GM19468 (cell line): Measurements from ENCODE around the gene FAM72D.
"Not testable (repeated sequence)": the region's sequence is repeated elsewhere in the genome, so short reads cannot be mapped to it uniquely, and the experiment has no call there.

ENCODE experiments used
- ATAC-seq: cut with Tn5 transposase; IDR thresholded peaks from one replicate; pipeline ENCODE4 v1.9.1; 2021; ENCODE audit warnings: mild to moderate bottlenecking, moderate library complexity, moderate number of reproducible peaks; ENCODE audit not compliant: unreplicated experiment; ENCODE audit errors: extremely low read depth

The FAM72D gene

DNA sequence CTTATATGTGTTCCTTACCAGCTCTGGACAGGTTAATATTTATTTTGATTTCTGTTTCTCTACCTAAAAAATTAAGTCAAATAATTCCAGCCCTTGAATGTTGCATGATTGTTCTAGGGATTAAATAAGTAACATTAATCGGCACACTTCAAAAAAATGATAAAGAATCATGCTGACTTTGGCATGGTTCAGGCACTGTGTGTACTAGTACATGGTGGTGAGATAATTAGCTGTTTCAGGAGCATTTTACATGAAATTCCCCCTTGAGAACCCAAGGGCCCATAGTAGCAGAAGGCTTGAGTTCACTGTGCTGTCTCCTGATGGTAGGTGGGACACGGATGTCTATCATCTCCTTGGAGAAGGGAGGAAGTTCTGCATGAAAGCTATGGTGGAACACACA, 44.8 kb downstream of the FAM72D start:
- ATAC-seq: not testable (repeated sequence)

DNA sequence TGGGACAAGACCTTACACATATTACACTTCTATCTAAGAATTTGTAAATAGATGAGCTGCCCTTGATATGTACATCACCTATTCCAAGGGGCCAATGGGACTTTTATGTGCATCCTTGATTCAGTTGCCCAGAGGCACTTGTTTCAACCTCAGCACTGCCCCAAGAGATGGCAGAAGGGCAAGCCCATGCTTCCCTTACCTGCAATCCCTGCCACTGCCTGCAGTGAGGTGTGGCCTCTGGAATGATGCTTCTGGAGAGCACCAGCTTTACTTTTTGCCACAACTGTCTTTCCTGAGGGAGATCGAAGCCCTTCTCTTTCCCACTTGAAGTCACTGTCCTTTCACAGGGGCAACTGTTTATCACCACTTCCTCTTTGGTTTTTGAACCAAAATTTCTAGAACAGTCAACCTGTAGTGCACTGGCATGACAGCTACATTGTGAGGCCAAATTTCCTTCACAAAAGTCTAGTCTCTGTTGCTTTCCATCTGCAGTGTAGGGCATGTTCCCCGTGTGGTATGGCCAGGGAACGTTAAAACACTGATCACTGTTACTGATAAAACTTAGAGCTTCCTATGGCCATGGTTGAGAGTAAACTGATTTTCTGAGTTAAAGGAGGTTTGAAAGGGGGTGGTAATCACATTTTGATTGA, 48.6 kb downstream of the FAM72D start:
- ATAC-seq: not testable (repeated sequence)

DNA sequence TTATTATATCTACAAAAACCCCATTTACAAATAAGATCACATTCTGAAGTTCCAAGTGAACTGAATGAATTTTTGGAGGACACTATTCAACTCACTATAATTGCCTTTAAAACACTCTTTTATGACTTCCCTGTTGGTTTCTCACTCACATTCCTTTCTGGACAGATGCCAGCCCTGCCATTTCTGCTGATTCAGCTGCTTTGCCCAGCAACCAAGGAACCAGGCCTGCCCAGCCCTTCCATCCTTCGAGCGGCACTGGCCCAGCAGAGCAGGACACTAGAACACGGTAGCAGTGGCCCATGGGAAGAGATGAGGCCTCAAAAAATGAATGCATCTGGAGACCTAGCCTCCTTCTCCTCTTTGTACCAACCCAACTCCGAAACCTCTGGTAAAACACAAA, 50.5 kb downstream of the FAM72D start:
- not testable (repeated sequence) for ATAC-seq

DNA sequence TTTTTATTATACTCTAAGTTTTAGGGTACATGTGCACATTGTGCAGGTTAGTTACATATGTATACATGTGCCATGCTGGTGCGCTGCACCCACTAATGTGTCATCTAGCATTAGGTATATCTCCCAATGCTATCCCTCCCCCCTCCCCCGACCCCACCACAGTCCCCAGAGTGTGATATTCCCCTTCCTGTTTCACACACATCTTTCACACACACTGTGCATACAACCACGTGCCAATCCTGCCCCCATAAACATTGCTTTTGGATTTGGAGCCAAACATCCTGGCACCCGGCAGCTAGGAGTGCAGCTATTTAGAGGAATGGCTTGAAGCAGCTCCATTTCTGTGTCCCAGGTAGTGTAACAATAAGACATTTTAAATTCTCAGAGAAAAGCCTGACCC, 51.4 kb downstream of the FAM72D start:
- ATAC-seq: not testable (repeated sequence)

DNA sequence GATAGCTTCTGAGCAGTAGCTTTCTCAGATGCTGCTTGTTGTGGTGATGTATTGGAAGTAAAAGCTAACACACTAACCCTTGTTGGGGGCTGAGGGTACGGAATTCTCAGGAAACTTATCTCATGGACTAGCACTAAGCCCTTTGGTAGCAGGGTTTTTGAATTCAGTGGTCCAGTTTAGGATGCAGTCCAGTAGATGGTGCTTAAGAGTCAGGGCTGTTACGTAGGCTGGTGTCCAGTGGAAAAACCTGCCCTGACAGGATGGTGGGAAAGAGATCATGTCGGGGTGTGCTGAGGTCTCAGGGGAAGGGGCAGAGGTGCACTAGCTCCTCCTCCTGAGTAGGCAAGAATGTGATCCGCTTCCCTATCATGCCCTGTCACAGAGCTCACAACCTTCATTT, 59.6 kb downstream of the FAM72D start:
- not testable (repeated sequence) for ATAC-seq

DNA sequence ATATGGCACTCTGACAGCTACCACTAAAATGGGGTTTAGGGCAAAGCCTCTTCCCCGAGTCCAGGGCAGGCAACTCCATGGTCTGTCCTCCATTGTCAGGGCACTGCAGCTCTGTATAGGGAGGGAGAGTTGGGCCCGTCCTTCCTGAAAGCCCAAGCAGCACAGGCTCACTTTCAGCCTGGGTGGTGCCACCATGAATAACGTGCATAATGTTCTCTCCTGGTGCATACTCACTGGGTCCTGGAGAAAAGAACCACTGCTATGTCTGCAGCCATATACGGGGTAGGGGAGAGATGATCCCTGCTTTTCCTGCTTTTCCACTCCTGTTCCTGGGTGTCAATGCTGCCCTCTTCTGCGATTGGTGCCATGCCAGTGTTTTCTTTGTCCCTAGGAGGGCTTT, 60.1 kb downstream of the FAM72D start:
- ATAC-seq: not testable (repeated sequence)

DNA sequence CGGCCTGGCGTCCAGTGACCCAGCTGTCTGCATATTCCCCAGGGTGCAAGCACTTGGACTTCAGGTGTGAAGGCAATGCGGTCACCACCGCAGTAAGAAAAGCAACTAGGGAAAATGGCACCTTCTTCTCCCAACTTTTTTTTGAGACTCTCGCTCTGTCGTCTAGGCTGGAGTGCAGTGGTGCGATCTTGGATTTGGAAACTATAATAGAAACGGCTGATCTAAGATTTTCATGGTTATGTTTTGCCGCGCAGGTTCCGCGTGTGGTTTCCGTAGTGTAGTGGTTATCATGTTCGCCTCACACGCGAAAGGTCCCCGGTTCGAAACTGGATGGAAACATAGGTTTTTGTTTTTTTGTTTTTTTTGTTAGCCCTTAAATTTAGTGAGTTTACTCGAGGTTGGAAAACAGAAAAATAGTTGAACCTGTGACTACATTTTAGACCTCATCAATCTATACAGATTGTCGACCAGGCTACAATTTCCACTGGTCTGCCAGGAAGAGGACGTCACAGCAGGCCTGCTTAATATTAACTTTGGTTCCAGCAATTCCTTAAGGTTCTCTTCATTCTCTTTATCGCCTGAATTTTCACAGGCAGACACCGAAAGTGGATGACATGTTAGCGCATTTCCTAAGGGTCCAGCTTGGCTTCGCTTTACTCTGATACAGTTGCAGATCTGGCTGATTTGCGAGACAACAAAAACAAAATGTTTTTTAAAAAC, 61.3 kb downstream of the FAM72D start:
- not testable (repeated sequence) for ATAC-seq

DNA sequence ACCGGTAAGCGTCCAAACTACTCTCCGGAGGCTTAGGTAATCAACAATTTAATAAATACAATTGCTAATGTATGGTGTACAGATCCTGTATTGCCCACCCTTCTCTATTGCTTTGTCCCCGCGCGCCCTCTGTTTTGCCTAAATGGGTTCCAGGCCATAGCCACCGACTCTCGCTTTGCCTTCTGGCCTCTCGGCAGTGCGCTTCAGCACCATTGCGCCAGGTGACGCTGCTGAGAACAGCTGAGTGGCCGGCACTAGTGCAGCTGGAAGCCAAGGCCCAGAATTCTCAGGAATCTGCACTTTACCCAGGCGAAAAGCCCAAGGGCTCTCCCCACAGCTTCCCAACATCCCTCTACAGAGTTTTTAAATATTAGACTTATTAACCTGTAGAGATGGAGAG, 61.9 kb downstream of the FAM72D start:
- not testable (repeated sequence) for ATAC-seq

DNA sequence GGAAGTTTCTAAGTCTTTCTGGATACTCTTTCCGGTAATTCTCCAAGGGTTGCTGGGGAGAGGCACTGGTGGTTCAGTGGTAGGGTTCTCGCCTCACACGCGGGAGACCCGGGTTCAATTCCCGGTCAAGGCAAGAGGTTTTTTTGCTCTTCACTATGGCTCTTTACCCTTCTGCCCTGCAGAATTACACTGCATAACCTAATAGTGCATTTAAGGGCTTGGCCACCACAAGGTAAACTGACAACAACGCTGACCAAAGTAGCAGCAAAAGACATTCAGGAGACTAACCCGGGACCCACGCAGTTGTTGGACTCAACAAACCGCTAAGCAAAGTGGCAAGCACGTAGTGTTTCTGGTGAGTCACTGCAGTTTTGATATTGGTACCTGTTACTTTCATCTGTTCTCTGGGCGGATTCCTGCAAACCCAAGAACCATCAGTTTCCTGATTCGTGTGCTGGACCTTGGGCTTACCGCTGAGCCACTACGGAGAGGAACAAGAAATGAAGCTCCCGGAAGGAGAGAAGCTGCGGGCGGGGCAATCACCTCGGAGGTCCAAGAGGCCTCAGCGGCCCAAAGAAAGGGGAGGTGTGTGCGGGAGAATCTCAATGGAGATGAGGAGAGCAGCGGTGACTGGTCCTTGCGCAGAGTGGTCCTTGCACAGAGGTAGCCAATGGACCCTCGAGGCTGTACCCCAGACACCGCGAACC, 65.4 kb downstream of the FAM72D start:
- not testable (repeated sequence) for ATAC-seq
